SK-N-SH (cell line): ENCODE measurements around the gene POMC. TPM values are rescaled to one million over a fixed set of nuclear protein-coding genes. Genes with fewer than 3 reads are reported as not detected.
"Not testable (repeated sequence)": the region's sequence is repeated elsewhere in the genome, so short reads cannot be mapped to it uniquely, and the experiment has no call there.

Source experiments
- CTCF ChIA-PET: fragments of 300-600, 350-600 bp; formaldehyde crosslinking; extraction: SDS; loops from one replicate; lab custom pipeline; 2021; lab: Yijun Ruan, JAX
- POLR2A ChIA-PET: fragments of 350-600 bp; sonication (Branson Sonifier 250); formaldehyde crosslinking; extraction: SDS; loops from one replicate; lab custom pipeline; 2020; ENCODE audit warnings: antibody characterized with exemption, inconsistent platforms; lab: Yijun Ruan, JAX
- DNase-seq: peaks from one replicate; pipeline ENCODE4 v3.0.0; 2012
- H2AFZ ChIP-seq: fragments of 200-600 bp; sonication (generic); 2 replicates; pipeline ENCODE4 v1.8.1; 2016; ENCODE audit warnings: antibody characterized with exemption, mild to moderate bottlenecking, low read depth
- H3F3A ChIP-seq: fragments of 200-600 bp; sonication (generic); replicated peaks from 2 replicates; pipeline ENCODE3; 2016; ENCODE audit warnings: antibody characterized with exemption, mild to moderate bottlenecking; ENCODE audit not compliant: insufficient read depth
- H3K27ac ChIP-seq, 2 experiments: fragments of 200-500 bp in 1 of 2; fragments of 200-600 bp in 1 of 2; sonication (Bioruptor generic) in 1 of 2; sonication (generic), shearing (Covaris generic) in 1 of 2; 2 replicates each; pipeline versions ENCODE4 v1.5.1 to v1.6.1; 2014 to 2016; ENCODE audit warnings: low read depth in 2 of 2, inconsistent platforms in 1 of 2, low read length in 1 of 2, mild to moderate bottlenecking in 1 of 2, mixed read lengths in 1 of 2
- H3K27me3 ChIP-seq: fragments of 200-600 bp; sonication (generic), shearing (Covaris generic); 2 replicates; pipeline ENCODE4 v1.6.1; 2016; ENCODE audit warnings: mixed run types; ENCODE audit not compliant: insufficient read depth
- H3K36me3 ChIP-seq, 2 experiments: fragments of 200-500 bp in 1 of 2; fragments of 200-600 bp in 1 of 2; sonication (Bioruptor generic) in 1 of 2; sonication (generic) in 1 of 2; replicated peaks in 1 of 2; 2 replicates each; pipeline versions ENCODE3 to v1.5.1; 2014 to 2016; ENCODE audit warnings: low read length in 1 of 2, mild to moderate bottlenecking in 1 of 2; ENCODE audit not compliant: insufficient read depth in 2 of 2, control insufficient read depth in 1 of 2
- H3K4me1 ChIP-seq, 2 experiments: fragments of 200-500 bp in 1 of 2; fragments of 200-600 bp in 1 of 2; sonication (Bioruptor generic) in 1 of 2; sonication (generic), shearing (Covaris generic) in 1 of 2; 2 replicates each; pipeline versions ENCODE4 v1.5.1 to v1.6.1; 2014 to 2016; ENCODE audit warnings: low read depth in 1 of 2, low read length in 1 of 2, mixed run types in 1 of 2; ENCODE audit not compliant: insufficient read depth in 2 of 2, control insufficient read depth in 1 of 2
- H3K4me2 ChIP-seq: fragments of 200-600 bp; sonication (generic), shearing (Covaris generic); 2 replicates; pipeline ENCODE4 v1.6.1; 2017; ENCODE audit warnings: mixed run types
- H3K4me3 ChIP-seq, 2 experiments: fragments of 200-500 bp in 1 of 2; fragments of 200-600 bp in 1 of 2; sonication (Bioruptor generic) in 1 of 2; sonication (generic), shearing (Covaris generic) in 1 of 2; 2 replicates each; pipeline versions ENCODE4 v1.5.1 to v1.8.1; 2014 to 2016; ENCODE audit warnings: low read depth in 2 of 2, inconsistent platforms in 1 of 2, low read length in 1 of 2, mild to moderate bottlenecking in 1 of 2, mixed read lengths in 1 of 2, moderate library complexity in 1 of 2
- H3K79me2 ChIP-seq: fragments of 200-600 bp; sonication (generic); 2 replicates; pipeline ENCODE4 v1.8.1; 2017; ENCODE audit warnings: mild to moderate bottlenecking; ENCODE audit not compliant: insufficient read depth
- H3K9ac ChIP-seq: fragments of 200-600 bp; sonication (generic); 2 replicates; pipeline ENCODE4 v1.6.1; 2017; ENCODE audit warnings: mixed run types
- H3K9me2 ChIP-seq: fragments of 200-600 bp; sonication (generic); 2 replicates; pipeline ENCODE4 v1.6.1; 2017; ENCODE audit warnings: mixed run types
- H3K9me3 ChIP-seq: fragments of 200-600 bp; sonication (generic); 2 replicates; pipeline ENCODE4 v1.6.1; 2017; ENCODE audit warnings: mixed run types, mild to moderate bottlenecking, moderate library complexity
- H4K20me1 ChIP-seq: fragments of 200-600 bp; sonication (generic); 2 replicates; pipeline ENCODE4 v1.6.1; 2017; ENCODE audit warnings: mild to moderate bottlenecking, mixed run types; ENCODE audit not compliant: insufficient read depth
- CHD2 ChIP-seq: fragments of 150-350 bp; IDR thresholded peaks from 2 replicates; pipeline ENCODE4 v1.6.1; 2018; ENCODE audit warnings: low read length; ENCODE audit not compliant: partially characterized antibody
- ELF1 ChIP-seq: IDR thresholded peaks from 2 replicates; pipeline ENCODE4 v1.4.0; 2012
- EP300 ChIP-seq, 2 experiments: IDR thresholded peaks; 2 replicates each; pipeline versions ENCODE4 v1.4.0 to v1.6.1; 2012; ENCODE audit warnings: borderline replicate concordance in 1 of 2, low read depth in 1 of 2, low read length in 1 of 2
- EZH2phosphoT487 ChIP-seq: fragments of 200-600 bp; sonication (generic); IDR thresholded peaks from 2 replicates; pipeline ENCODE4 v1.6.1; 2017; ENCODE audit warnings: low read depth, mixed run types, mild to moderate bottlenecking, antibody characterized with exemption, moderate library complexity, borderline replicate concordance
- FOXM1 ChIP-seq: IDR thresholded peaks from 2 replicates; pipeline ENCODE4 v1.4.0; 2012; ENCODE audit warnings: low read depth, mild to moderate bottlenecking
- GABPA ChIP-seq: IDR thresholded peaks from 2 replicates; pipeline ENCODE4 v1.4.0; 2012; ENCODE audit warnings: low read depth, mild to moderate bottlenecking
- MAX ChIP-seq: IDR thresholded peaks from 2 replicates; pipeline ENCODE4 v1.4.0; 2012; ENCODE audit warnings: low read depth
- MEF2A ChIP-seq: IDR thresholded peaks from 2 replicates; pipeline ENCODE4 v1.4.0; 2012; ENCODE audit warnings: low read depth, borderline replicate concordance
- NRF1 ChIP-seq: IDR thresholded peaks from 2 replicates; pipeline ENCODE4 v1.6.1; 2012; ENCODE audit warnings: low read depth, mild to moderate bottlenecking, low read length
- RAD21 ChIP-seq: IDR thresholded peaks from 2 replicates; pipeline ENCODE4 v1.6.1; 2012; ENCODE audit warnings: mild to moderate bottlenecking, low read length
- REST ChIP-seq: IDR thresholded peaks from 2 replicates; pipeline ENCODE4 v1.6.1; 2012; ENCODE audit warnings: mild to moderate bottlenecking, low read depth, low read length, moderate library complexity
- RFX5 ChIP-seq: IDR thresholded peaks from 2 replicates; pipeline ENCODE4 v1.6.1; 2012; ENCODE audit warnings: mild to moderate bottlenecking, improper control_type of control experiment, low read length
- SIN3A ChIP-seq: IDR thresholded peaks from 2 replicates; pipeline ENCODE4 v1.6.1; 2012; ENCODE audit warnings: low read depth, mild to moderate bottlenecking, low read length, moderate library complexity, borderline replicate concordance
- TAF1 ChIP-seq: IDR thresholded peaks from 2 replicates; pipeline ENCODE4 v1.6.1; 2012; ENCODE audit warnings: low read depth, mild to moderate bottlenecking, low read length, moderate library complexity, borderline replicate concordance
- TCF12 ChIP-seq: IDR thresholded peaks from 2 replicates; pipeline ENCODE4 v1.4.0; 2012
- TEAD4 ChIP-seq: IDR thresholded peaks from 2 replicates; pipeline ENCODE4 v1.4.0; 2012; ENCODE audit warnings: mild to moderate bottlenecking, borderline replicate concordance; ENCODE audit not compliant: insufficient read depth
- WGBS: methylation state at CpG from one replicate; pipeline ENCODE4 v1.1.6; 2017; ENCODE audit warnings: low lambda C conversion rate; 5-methylcytosine and 5-hydroxymethylcytosine counted together
- polyA plus RNA-seq, 3 experiments: library from polyadenylated mRNA; depleted of rRNA; stranded (reverse); fragments of >200 nt; gene quantifications; 2 replicates each; pipeline ENCODE4 v1.2.3, GENCODE V29; 2012

The POMC gene
- polyA plus RNA-seq, 1 of the 3 experiments (the other 2 are of a cell fraction) = not detected

- TF ChIP-seq SIN3A = no peak
- no peak for TF ChIP-seq RAD21
- TF ChIP-seq ELF1 = no peak
These were observed 3.8 kb downstream of the POMC start (continued) for GRCh38 chr2:25164561-25164960.

- H3K79me2 ChIP-seq, H3K4me3 ChIP-seq, POLR2A ChIA-PET, H3K4me2 ChIP-seq, H3F3A ChIP-seq, DNase-seq, H4K20me1 ChIP-seq, H3K9ac ChIP-seq, H3K9me2 ChIP-seq, H3K36me3 ChIP-seq, H3K27ac ChIP-seq, H3K9me3 ChIP-seq, H2AFZ ChIP-seq: not testable (repeated sequence)
- CTCF ChIA-PET = interaction anchor here (0.8 to 8.5 kb wide), 5 partner anchors 26 to 187 kb away, joined by 3 to 121 read pairs (median 7); no protein-coding TSS in a partner anchor
- 90% methylated on average over 7 of the region's 7 CpGs for WGBS
- peaks cover 0 to 12% of the 10 kb centered on the region in 2 experiments; a peak in 1 of 4 replicates for H3K4me1 ChIP-seq
- H3K27me3 ChIP-seq = peaks cover 11% of the 10 kb centered on the region; the same call in 1 of the 2 replicates
These were observed 6.3 kb downstream of the POMC start for GRCh38 chr2:25162061-25162460.

- ChIA-PET CTCF (interaction anchor here (1.2 kb wide), 1 partner anchor 32 kb away, joined by 3 read pairs; no protein-coding TSS in a partner anchor), POLR2A (no interaction called here)
- peaks cover 0 to 12% of the 10 kb centered on the region in 2 experiments; a peak in 1 of 4 replicates for H3K4me1 ChIP-seq
- no peaks in the 10 kb centered on the region for H3K79me2 ChIP-seq
- no peak overlapping the region for H2AFZ ChIP-seq
- H4K20me1 ChIP-seq = no peaks in the 10 kb centered on the region
- no peak for DNase-seq
- TF ChIP-seq TEAD4 = no peak
- TF ChIP-seq MEF2A = no peak
- TF ChIP-seq TAF1 = no peak
- H3F3A ChIP-seq = no peaks in the 10 kb centered on the region
- peaks cover 9% of the 10 kb centered on the region; the same call in 1 of the 2 replicates for H3K27me3 ChIP-seq
- H3K9ac ChIP-seq = no peak overlapping the region
- no peaks in the 10 kb centered on the region for H3K9me3 ChIP-seq
- H3K27ac ChIP-seq = no peak overlapping the region
- no peak overlapping the region for H3K4me3 ChIP-seq
- no peaks in the 10 kb centered on the region for H3K36me3 ChIP-seq
- no peak overlapping the region for H3K4me2 ChIP-seq
- WGBS = 96% methylated on average over 68 of the region's 69 CpGs
- no peaks in the 10 kb centered on the region for H3K9me2 ChIP-seq
These were observed 7.2 kb downstream of the POMC start for GRCh38 chr2:25161055-25161781.

- no peaks in the 10 kb centered on the region for H3K9me3 ChIP-seq
- H3K9me2 ChIP-seq = no peaks in the 10 kb centered on the region
- H3K27ac ChIP-seq = no peak overlapping the region
- CTCF ChIA-PET = interaction anchor here (1.2 kb wide), 1 partner anchor 8 kb away, joined by 3 read pairs; the partner anchor contains the start of gene POMC
- H4K20me1 ChIP-seq = no peaks in the 10 kb centered on the region
- H2AFZ ChIP-seq = no peak overlapping the region
- no peaks in the 10 kb centered on the region for H3K79me2 ChIP-seq
- H3K9ac ChIP-seq = no peak overlapping the region
- H3K4me2 ChIP-seq = no peak overlapping the region
- H3K4me1 ChIP-seq = peaks cover 0 to 12% of the 10 kb centered on the region in 2 experiments; a peak in 1 of 4 replicates
- no peak for DNase-seq
- WGBS = 96% methylated on average over 10 of the region's 10 CpGs
- no peak overlapping the region for H3K4me3 ChIP-seq
- peaks cover 9% of the 10 kb centered on the region; the same call in 1 of the 2 replicates for H3K27me3 ChIP-seq
- no peaks in the 10 kb centered on the region for H3K36me3 ChIP-seq
- POLR2A ChIA-PET = interaction anchor here (1.2 kb wide), 1 partner anchor 19 kb away, joined by 3 read pairs; no protein-coding TSS in a partner anchor
- H3F3A ChIP-seq = no peaks in the 10 kb centered on the region
- TF ChIP-seq CHD2 (no peak), TCF12 (no peak), MAX (no peak), NRF1 (no peak), EZH2phosphoT487 (no peak), RFX5 (no peak), GABPA (no peak), EP300 (IDR thresholded peaks at IDR 0.05; ENCODE audit: borderline replicate concordance in 1 of 2, low read depth in 1 of 2, low read length in 1 of 2) (no peak), REST (no peak), FOXM1 (no peak)
These were observed 8.0 kb downstream of the POMC start for GRCh38 chr2:25160376-25160775.
